Uterus (tissue), 2 donors: ENCODE data around the gene VEZF1.

Experiments
- POLR2A ChIP-seq, 2 donors: fragments of 450-650 bp; IDR thresholded peaks; one replicate each; pipeline ENCODE4 v1.6.1; 2016; ENCODE audit warnings: antibody characterized with exemption in 2 of 2, mild to moderate bottlenecking in 1 of 2, moderate library complexity in 1 of 2
- TF ChIP-seq, protein P1 (sequence below), 4 experiments: fragments of 200-600 bp in 2 of 4; fragments of 450-650 bp in 2 of 4; sonication (generic) in 2 of 4; IDR thresholded peaks; one replicate each; pipeline ENCODE4 v1.5.1; 2016 to 2019; ENCODE audit warnings: antibody characterized with exemption in 4 of 4, mild to moderate bottlenecking in 2 of 4, moderate library complexity in 1 of 4

DNA sequence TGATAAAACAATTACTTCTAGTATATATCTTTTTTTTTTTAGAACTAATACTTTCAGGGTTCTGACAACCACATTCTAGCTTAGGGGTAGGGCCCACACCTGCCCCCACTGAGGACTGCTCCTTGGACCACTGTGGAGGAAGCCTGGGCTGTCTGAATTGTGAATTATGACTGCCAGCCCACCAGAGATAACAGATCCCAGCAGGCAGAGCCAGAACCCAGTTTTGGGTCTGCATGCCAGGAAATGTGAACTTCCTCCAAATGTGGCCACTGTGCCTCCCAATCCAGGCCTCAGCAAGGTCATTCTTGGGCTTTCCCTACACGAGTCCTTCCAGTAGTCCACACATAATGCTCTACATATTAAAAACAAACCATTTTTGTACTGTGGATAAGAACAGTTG lies 15.9 kb downstream of the VEZF1 start:
- TF ChIP-seq, protein P1, sequence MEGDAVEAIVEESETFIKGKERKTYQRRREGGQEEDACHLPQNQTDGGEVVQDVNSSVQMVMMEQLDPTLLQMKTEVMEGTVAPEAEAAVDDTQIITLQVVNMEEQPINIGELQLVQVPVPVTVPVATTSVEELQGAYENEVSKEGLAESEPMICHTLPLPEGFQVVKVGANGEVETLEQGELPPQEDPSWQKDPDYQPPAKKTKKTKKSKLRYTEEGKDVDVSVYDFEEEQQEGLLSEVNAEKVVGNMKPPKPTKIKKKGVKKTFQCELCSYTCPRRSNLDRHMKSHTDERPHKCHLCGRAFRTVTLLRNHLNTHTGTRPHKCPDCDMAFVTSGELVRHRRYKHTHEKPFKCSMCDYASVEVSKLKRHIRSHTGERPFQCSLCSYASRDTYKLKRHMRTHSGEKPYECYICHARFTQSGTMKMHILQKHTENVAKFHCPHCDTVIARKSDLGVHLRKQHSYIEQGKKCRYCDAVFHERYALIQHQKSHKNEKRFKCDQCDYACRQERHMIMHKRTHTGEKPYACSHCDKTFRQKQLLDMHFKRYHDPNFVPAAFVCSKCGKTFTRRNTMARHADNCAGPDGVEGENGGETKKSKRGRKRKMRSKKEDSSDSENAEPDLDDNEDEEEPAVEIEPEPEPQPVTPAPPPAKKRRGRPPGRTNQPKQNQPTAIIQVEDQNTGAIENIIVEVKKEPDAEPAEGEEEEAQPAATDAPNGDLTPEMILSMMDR (IDR thresholded peaks at IDR 0.05): no peak
- no peak for TF ChIP-seq POLR2A (IDR thresholded peaks at IDR 0.05)
